NCI-H748 treated with DMSO at 0.1 percent for 48 hours (cell line): ENCODE results near the gene TRMT11.
"Not testable (repeated sequence)": the region's sequence is repeated elsewhere in the genome, so short reads cannot be mapped to it uniquely, and the experiment has no call there.

ENCODE experiments used
- DNase-seq: peaks from one replicate; lab custom pipeline; 2025; lab: John Stamatoyannopoulos, UW

Gene TRMT11

GRCh38 chr6:125986301-125987025, at the start of gene TRMT11:
TSS of gene TRMT11 (plus strand) at chr6:125986540. CDS start at chr6:125986551, 11 bp downstream.
- DNase-seq = peak; percentile 90

- DNase-seq = no peak
These were observed 47.3 kb upstream of the TRMT11 start for GRCh38 chr6:125939026-125939425.

- DNase-seq = no peak
These were observed 46.5 kb upstream of the TRMT11 start for GRCh38 chr6:125939791-125940190.

- DNase-seq = no peak
These were observed 45.9 kb upstream of the TRMT11 start for GRCh38 chr6:125940247-125941041.

GRCh38 chr6:125942672-125943527, 43.4 kb upstream of the TRMT11 start:
- DNase-seq = no peak

GRCh38 chr6:125943528-125944433, 42.6 kb upstream of the TRMT11 start:
- no peak for DNase-seq

- no peak for DNase-seq
These were observed 41.9 kb upstream of the TRMT11 start for GRCh38 chr6:125944434-125944816.

- DNase-seq = no peak
These were observed 41.4 kb upstream of the TRMT11 start for GRCh38 chr6:125944896-125945295.

GRCh38 chr6:125945378-125946141, 40.8 kb upstream of the TRMT11 start:
- DNase-seq = no peak

- no peak for DNase-seq
These were observed 38.7 kb upstream of the TRMT11 start for GRCh38 chr6:125947615-125948014.

- DNase-seq = no peak
These were observed 37.9 kb upstream of the TRMT11 start for GRCh38 chr6:125948455-125948854.

GRCh38 chr6:125949069-125949468, 37.3 kb upstream of the TRMT11 start:
- DNase-seq = no peak

- no peak for DNase-seq
These were observed 36.0 kb upstream of the TRMT11 start for GRCh38 chr6:125950293-125950692.

- not testable (repeated sequence) for DNase-seq
These were observed 35.6 kb upstream of the TRMT11 start for GRCh38 chr6:125950716-125951115.

- DNase-seq = no peak
These were observed 35.0 kb upstream of the TRMT11 start for GRCh38 chr6:125951323-125951722.

GRCh38 chr6:125952764-125953501, 33.4 kb upstream of the TRMT11 start:
- DNase-seq = no peak

GRCh38 chr6:125953502-125953875, 32.9 kb upstream of the TRMT11 start:
- DNase-seq = peak; percentile 80

GRCh38 chr6:125954735-125955339, 31.5 kb upstream of the TRMT11 start:
- no peak for DNase-seq

- no peak for DNase-seq
These were observed 30.4 kb upstream of the TRMT11 start for GRCh38 chr6:125955973-125956372.
